ENCODE data around the gene ADH4. TPM values are rescaled to one million over a fixed set of nuclear protein-coding genes. Genes with fewer than 3 reads are reported as not detected.

Gene ADH4
- total and polyA plus RNA-seq, 2 experiments from 2014 or later = not detected

GRCh38 chr4:99185581-99185980 lies 41.5 kb upstream of the ADH4 start:
- Histone ChIP-seq H3F3A (replicated peaks; ENCODE audit: low read depth) (no peaks in the 10 kb centered on the region), H2AFZ (no peak overlapping the region), H3K4me3 (no peak overlapping the region), H4K20me1 (replicated peaks; ENCODE audit: insufficient read depth) (no peaks in the 10 kb centered on the region), H3K79me2 (replicated peaks; ENCODE audit: insufficient read depth) (no peaks in the 10 kb centered on the region), H3K27ac (ENCODE audit: low read depth) (no peak overlapping the region), H3K4me1 (ENCODE audit: insufficient read depth) (no peaks in the 10 kb centered on the region), H3K9me2 (ENCODE audit: insufficient read depth) (peaks cover 3% of the 10 kb centered on the region; the same call in 1 of the 2 replicates), H3K4me2 (no peak overlapping the region), H3K36me3 (ENCODE audit: insufficient read depth) (no peaks in the 10 kb centered on the region; the same call in 1 of the 2 replicates), H3K27me3 (ENCODE audit: insufficient read depth) (no peaks in the 10 kb centered on the region)
- DNase-seq (ENCODE audit: low spot score) (no peak), ATAC-seq (no peak)
- Mint-ChIP-seq H3K9me3 (peaks cover 67% of the 10 kb centered on the region), H3K36me3 (ENCODE audit: low read depth) (peaks cover 45% of the 10 kb centered on the region), H3K4me3 (no peak overlapping the region), H3K4me1 (no peaks in the 10 kb centered on the region), H3K27ac (no peak overlapping the region), H3K27me3 (ENCODE audit: insufficient read depth, low read depth, poor library complexity) (no peaks in the 10 kb centered on the region)
- TF ChIP-seq EZH2phosphoT487 (IDR thresholded peaks at IDR 0.05; ENCODE audit: unreplicated experiment) = no peak
- TF ChIP-seq, protein P1, sequence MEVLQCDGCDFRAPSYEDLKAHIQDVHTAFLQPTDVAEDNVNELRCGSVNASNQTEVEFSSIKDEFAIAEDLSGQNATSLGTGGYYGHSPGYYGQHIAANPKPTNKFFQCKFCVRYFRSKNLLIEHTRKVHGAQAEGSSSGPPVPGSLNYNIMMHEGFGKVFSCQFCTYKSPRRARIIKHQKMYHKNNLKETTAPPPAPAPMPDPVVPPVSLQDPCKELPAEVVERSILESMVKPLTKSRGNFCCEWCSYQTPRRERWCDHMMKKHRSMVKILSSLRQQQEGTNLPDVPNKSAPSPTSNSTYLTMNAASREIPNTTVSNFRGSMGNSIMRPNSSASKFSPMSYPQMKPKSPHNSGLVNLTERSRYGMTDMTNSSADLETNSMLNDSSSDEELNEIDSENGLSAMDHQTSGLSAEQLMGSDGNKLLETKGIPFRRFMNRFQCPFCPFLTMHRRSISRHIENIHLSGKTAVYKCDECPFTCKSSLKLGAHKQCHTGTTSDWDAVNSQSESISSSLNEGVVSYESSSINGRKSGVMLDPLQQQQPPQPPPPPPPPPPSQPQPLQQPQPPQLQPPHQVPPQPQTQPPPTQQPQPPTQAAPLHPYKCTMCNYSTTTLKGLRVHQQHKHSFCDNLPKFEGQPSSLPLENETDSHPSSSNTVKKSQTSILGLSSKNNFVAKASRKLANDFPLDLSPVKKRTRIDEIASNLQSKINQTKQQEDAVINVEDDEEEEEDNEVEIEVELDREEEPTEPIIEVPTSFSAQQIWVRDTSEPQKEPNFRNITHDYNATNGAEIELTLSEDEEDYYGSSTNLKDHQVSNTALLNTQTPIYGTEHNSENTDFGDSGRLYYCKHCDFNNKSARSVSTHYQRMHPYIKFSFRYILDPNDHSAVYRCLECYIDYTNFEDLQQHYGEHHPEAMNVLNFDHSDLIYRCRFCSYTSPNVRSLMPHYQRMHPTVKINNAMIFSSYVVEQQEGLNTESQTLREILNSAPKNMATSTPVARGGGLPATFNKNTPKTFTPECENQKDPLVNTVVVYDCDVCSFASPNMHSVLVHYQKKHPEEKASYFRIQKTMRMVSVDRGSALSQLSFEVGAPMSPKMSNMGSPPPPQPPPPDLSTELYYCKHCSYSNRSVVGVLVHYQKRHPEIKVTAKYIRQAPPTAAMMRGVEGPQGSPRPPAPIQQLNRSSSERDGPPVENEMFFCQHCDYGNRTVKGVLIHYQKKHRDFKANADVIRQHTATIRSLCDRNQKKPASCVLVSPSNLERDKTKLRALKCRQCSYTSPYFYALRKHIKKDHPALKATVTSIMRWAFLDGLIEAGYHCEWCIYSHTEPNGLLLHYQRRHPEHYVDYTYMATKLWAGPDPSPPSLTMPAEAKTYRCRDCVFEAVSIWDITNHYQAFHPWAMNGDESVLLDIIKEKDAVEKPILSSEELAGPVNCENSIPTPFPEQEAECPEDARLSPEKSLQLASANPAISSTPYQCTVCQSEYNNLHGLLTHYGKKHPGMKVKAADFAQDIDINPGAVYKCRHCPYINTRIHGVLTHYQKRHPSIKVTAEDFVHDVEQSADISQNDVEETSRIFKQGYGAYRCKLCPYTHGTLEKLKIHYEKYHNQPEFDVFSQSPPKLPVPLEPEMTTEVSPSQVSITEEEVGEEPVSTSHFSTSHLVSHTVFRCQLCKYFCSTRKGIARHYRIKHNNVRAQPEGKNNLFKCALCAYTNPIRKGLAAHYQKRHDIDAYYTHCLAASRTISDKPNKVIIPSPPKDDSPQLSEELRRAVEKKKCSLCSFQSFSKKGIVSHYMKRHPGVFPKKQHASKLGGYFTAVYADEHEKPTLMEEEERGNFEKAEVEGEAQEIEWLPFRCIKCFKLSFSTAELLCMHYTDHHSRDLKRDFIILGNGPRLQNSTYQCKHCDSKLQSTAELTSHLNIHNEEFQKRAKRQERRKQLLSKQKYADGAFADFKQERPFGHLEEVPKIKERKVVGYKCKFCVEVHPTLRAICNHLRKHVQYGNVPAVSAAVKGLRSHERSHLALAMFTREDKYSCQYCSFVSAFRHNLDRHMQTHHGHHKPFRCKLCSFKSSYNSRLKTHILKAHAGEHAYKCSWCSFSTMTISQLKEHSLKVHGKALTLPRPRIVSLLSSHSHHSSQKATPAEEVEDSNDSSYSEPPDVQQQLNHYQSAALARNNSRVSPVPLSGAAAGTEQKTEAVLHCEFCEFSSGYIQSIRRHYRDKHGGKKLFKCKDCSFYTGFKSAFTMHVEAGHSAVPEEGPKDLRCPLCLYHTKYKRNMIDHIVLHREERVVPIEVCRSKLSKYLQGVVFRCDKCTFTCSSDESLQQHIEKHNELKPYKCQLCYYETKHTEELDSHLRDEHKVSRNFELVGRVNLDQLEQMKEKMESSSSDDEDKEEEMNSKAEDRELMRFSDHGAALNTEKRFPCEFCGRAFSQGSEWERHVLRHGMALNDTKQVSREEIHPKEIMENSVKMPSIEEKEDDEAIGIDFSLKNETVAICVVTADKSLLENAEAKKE (CRISPR knock-in tag; IDR thresholded peaks at IDR 0.05) = no peak
- no peak for TF ChIP-seq ZNF114 (CRISPR knock-in tag; IDR thresholded peaks at IDR 0.05)
- no peak for TF ChIP-seq EZH2 (IDR thresholded peaks at IDR 0.05; ENCODE audit: low read depth, unreplicated experiment)
- no peak for TF ChIP-seq JUNB (IDR thresholded peaks at IDR 0.05; ENCODE audit: unreplicated experiment)
- TF ChIP-seq ETS1 (IDR thresholded peaks at IDR 0.05) = no peak
- TF ChIP-seq REST (IDR thresholded peaks at IDR 0.05; ENCODE audit: unreplicated experiment) = no peak
- TF ChIP-seq NANOG (IDR thresholded peaks at IDR 0.05; ENCODE audit: borderline replicate concordance) = no peak
- no peak for TF ChIP-seq STAT1 (IDR thresholded peaks at IDR 0.05; ENCODE audit: unreplicated experiment)

All from GM23338 (cell line).